Common myeloid progenitor, CD34-positive (primary cell): ENCODE data around the gene SMPDL3A.

Experiments
- CTCF ChIA-PET: fragments of 350-600 bp; sonication (Branson Sonifier 250); formaldehyde crosslinking; loops from one replicate; lab custom pipeline; 2021; ENCODE audit warnings: antibody characterized with exemption; lab: Charles Lee
- POLR2A ChIA-PET: fragments of 350-600 bp; sonication (Branson Sonifier 250); formaldehyde crosslinking; loops from one replicate; lab custom pipeline; 2021; ENCODE audit warnings: antibody characterized with exemption; lab: Charles Lee
- DNase-seq, 3 donors: peaks; one replicate each; pipeline versions ENCODE4 v3.0.0 to v3.0.0-alpha.2; 2013
- H3K27ac ChIP-seq, 2 experiments: 1 replicate in 1 of 2; 2 replicates in 1 of 2; pipeline ENCODE4 v1.7.0; 2013; ENCODE audit warnings: inconsistent platforms in 2 of 2, low read length in 2 of 2, mild to moderate bottlenecking in 2 of 2, low read depth in 1 of 2, moderate library complexity in 1 of 2; ENCODE audit not compliant: severe bottlenecking in 2 of 2, insufficient read depth in 1 of 2, poor library complexity in 1 of 2
- H3K27me3 ChIP-seq, 5 experiments: replicated peaks in 2 of 5; 1 replicate in 3 of 5; 2 replicates in 2 of 5; pipeline versions ENCODE4 v1.6.1 to v1.7.0; 2013; ENCODE audit warnings: low read length in 4 of 5, mild to moderate bottlenecking in 2 of 5, moderate library complexity in 2 of 5, inconsistent platforms in 1 of 5; ENCODE audit not compliant: insufficient read depth in 5 of 5, control insufficient read depth in 4 of 5
- H3K36me3 ChIP-seq, 4 experiments: 1 replicate in 2 of 4; 2 replicates in 2 of 4; pipeline versions ENCODE4 v1.6.1 to v1.7.0; 2013; ENCODE audit warnings: low read length in 3 of 4, control low read depth in 1 of 4, mild to moderate bottlenecking in 1 of 4; ENCODE audit not compliant: control insufficient read depth in 4 of 4, insufficient read depth in 4 of 4
- H3K4me1 ChIP-seq, 4 experiments: 1 replicate in 3 of 4; 2 replicates in 1 of 4; pipeline versions ENCODE4 v1.6.1 to v1.7.1; 2013; ENCODE audit warnings: low read length in 3 of 4, mild to moderate bottlenecking in 3 of 4, control low read depth in 1 of 4, inconsistent platforms in 1 of 4, moderate library complexity in 1 of 4; ENCODE audit not compliant: control insufficient read depth in 4 of 4, insufficient read depth in 4 of 4; ENCODE audit errors: control extremely low read depth in 1 of 4
- H3K4me3 ChIP-seq, 7 experiments: 1 replicate in 4 of 7; 2 replicates in 3 of 7; pipeline versions ENCODE4 v1.5.1 to v1.7.0; 2013; ENCODE audit warnings: mild to moderate bottlenecking in 7 of 7, low read length in 6 of 7, moderate library complexity in 6 of 7, inconsistent platforms in 2 of 7, low read depth in 2 of 7, control low read depth in 1 of 7; ENCODE audit not compliant: insufficient read depth in 4 of 7, control insufficient read depth in 1 of 7; ENCODE audit errors: extremely low read depth in 1 of 7
- H3K9me3 ChIP-seq, 5 experiments: 1 replicate in 4 of 5; 2 replicates in 1 of 5; pipeline versions ENCODE4 v1.6.1 to v1.7.1; 2013; ENCODE audit warnings: low read length in 4 of 5, mild to moderate bottlenecking in 2 of 5, inconsistent platforms in 1 of 5, low read depth in 1 of 5, moderate library complexity in 1 of 5; ENCODE audit not compliant: control insufficient read depth in 4 of 5, insufficient read depth in 2 of 5; ENCODE audit errors: control extremely low read depth in 1 of 5
- WGBS: methylation state at CpG from one replicate; pipeline ENCODE4 v1.1.5; 2013; ENCODE audit not compliant: insufficient coverage; 5-methylcytosine and 5-hydroxymethylcytosine counted together

The SMPDL3A gene

DNA sequence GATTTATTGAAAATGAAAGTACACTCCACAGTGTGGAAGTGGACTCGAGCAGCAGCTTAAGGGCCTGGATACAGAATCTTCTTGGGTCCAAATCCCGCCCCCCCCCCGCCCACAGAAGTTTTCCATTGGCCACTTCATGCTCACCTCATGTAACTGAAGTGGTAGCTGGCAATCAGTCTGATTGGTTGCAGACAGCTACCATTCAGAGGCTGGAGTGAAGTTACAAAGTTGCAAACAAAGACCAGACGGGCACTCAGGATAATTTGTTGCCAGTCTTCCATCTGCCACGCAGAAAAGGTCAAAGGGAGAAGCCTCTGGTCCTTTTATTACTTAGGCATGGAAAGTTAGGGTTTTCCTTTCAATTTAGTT is 35.4 kb upstream of the SMPDL3A start:
- CTCF ChIA-PET, result interaction anchor here (1.1 kb wide), 2 partner anchors 13 to 35 kb away, joined by 3 to 4 read pairs; partner anchors contain the start of gene SMPDL3A
- Histone ChIP-seq H3K4me3 (no peak overlapping the region), H3K27ac (no peak overlapping the region), H3K4me1 (peaks cover 0 to 8% (median 4%) of the 10 kb centered on the region in 4 experiments), H3K27me3 (no peaks in the 10 kb centered on the region), H3K36me3 (no peaks in the 10 kb centered on the region), H3K9me3 (no peaks in the 10 kb centered on the region)
- WGBS, result 100% methylated on average over 4 of the region's 5 CpGs
- DNase-seq, result no peak
- POLR2A ChIA-PET, result no interaction called here

GRCh38 chr6:122754191-122754731 is 34.8 kb upstream of the SMPDL3A start:
- Histone ChIP-seq H3K9me3 (no peaks in the 10 kb centered on the region), H3K27me3 (no peaks in the 10 kb centered on the region), H3K4me1 (peaks cover 0 to 8% (median 4%) of the 10 kb centered on the region in 4 experiments), H3K27ac (no peak overlapping the region), H3K4me3 (no peak overlapping the region), H3K36me3 (no peaks in the 10 kb centered on the region)
- CTCF ChIA-PET, result interaction anchor here (1.1 kb wide), 2 partner anchors 14 to 35 kb away, joined by 3 to 4 read pairs; partner anchors contain the start of gene SMPDL3A
- WGBS, result 76% methylated on average over 3 of the region's 5 CpGs
- no peak for DNase-seq
- POLR2A ChIA-PET, result no interaction called here

- 90% methylated on average over 9 of the region's 9 CpGs for WGBS
- CTCF ChIA-PET, result no interaction called here
These were observed 33.2 kb upstream of the SMPDL3A start for GRCh38 chr6:122755901-122756300.

GRCh38 chr6:122758927-122759334 is 30.1 kb upstream of the SMPDL3A start:
- no peaks in the 10 kb centered on the region for H3K4me1 ChIP-seq
- H3K36me3 ChIP-seq, result no peaks in the 10 kb centered on the region
- POLR2A ChIA-PET, result no interaction called here
- H3K27ac ChIP-seq, result no peak overlapping the region
- no peaks in the 10 kb centered on the region for H3K27me3 ChIP-seq
- H3K4me3 ChIP-seq, result no peak overlapping the region
- no peaks in the 10 kb centered on the region for H3K9me3 ChIP-seq
- peak in 1 of 3 donors; percentile 8 for DNase-seq
- no CpG with 5 or more reads among the region's 1 CpG for WGBS
- CTCF ChIA-PET, result no interaction called here

More at GRCh38 chr6:122755901-122756300, 33.2 kb upstream of the SMPDL3A start:
- no peak for DNase-seq
- Histone ChIP-seq H3K27ac (no peak overlapping the region), H3K27me3 (no peaks in the 10 kb centered on the region), H3K4me1 (peaks cover 0 to 8% (median 4%) of the 10 kb centered on the region in 4 experiments), H3K9me3 (no peaks in the 10 kb centered on the region), H3K36me3 (no peaks in the 10 kb centered on the region), H3K4me3 (no peak overlapping the region)
- POLR2A ChIA-PET, result no interaction called here

GRCh38 chr6:122760330-122760729 is 28.7 kb upstream of the SMPDL3A start:
- Histone ChIP-seq H3K27me3 (no peaks in the 10 kb centered on the region), H3K27ac (no peak overlapping the region), H3K4me3 (no peak overlapping the region), H3K4me1 (no peaks in the 10 kb centered on the region), H3K36me3 (no peaks in the 10 kb centered on the region), H3K9me3 (no peaks in the 10 kb centered on the region)
- POLR2A ChIA-PET, result no interaction called here
- DNase-seq, result no peak
- CTCF ChIA-PET, result interaction anchor here (1.0 kb wide), 1 partner anchor 25 kb away, joined by 3 read pairs; no protein-coding TSS in a partner anchor

- CTCF ChIA-PET, result interaction anchor here (1.0 to 1.2 kb wide), 2 partner anchors 36 to 46 kb away, joined by 3 to 4 read pairs; no protein-coding TSS in a partner anchor
- H3K9me3 ChIP-seq, result no peaks in the 10 kb centered on the region
- H3K4me1 ChIP-seq, result no peaks in the 10 kb centered on the region
- H3K4me3 ChIP-seq, result no peak overlapping the region
- peaks cover 0 to 3% (median 0%) of the 10 kb centered on the region in 5 experiments for H3K27me3 ChIP-seq
- DNase-seq, result no peak
- H3K27ac ChIP-seq, result no peak overlapping the region
- no peaks in the 10 kb centered on the region for H3K36me3 ChIP-seq
- POLR2A ChIA-PET, result no interaction called here
These were observed 22.8 kb upstream of the SMPDL3A start for GRCh38 chr6:122766256-122766655.

DNA sequence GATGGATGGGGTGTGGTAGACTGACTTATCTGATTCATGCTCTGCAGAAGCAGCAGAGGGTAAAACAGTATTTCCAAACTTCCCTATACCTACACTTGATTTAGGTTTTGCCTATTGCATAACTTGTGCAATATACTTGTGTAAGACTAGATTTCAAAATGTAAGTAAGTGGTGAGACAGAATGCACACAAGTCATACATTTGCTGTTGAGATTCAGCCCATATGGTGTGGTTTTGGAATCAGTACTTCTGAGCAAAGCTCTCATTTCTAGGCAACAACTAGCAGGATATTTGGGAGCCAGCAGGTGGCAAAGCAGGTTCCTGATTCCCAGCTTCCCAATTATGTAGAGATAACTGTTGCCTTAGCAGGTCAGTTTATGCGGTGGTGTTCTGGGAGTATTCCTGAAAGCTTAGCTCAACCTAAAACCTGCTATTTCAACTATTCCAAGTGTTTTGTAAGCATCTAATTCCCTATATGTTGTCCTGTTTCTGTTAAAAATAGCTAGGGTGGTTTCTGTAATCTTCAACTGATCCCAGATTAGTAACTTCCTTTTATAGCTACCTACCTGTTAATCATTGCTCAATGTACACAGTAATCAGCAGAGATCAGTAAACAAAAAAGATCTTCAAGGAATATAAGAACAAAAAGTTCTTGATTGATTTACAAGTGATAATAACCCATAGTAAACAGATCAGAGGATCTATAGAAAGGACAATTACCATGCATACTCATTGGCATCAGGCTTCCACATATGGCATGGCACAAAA is 18.0 kb upstream of the SMPDL3A start:
- Histone ChIP-seq H3K4me1 (no peaks in the 10 kb centered on the region), H3K27ac (no peak overlapping the region), H3K9me3 (no peaks in the 10 kb centered on the region), H3K36me3 (no peaks in the 10 kb centered on the region), H3K27me3 (peaks cover 0 to 3% (median 0%) of the 10 kb centered on the region in 5 experiments), H3K4me3 (no peak overlapping the region)
- POLR2A ChIA-PET, result interaction anchor here (0.6 kb wide), 1 partner anchor 17 kb away, joined by 3 read pairs; no protein-coding TSS in a partner anchor
- 100% methylated on average over 1 of the region's 1 CpG for WGBS
- DNase-seq, result peak in 2 of 3 donors; percentile 17 to 22
- CTCF ChIA-PET, result no interaction called here
